Frontal cortex (tissue), 4 donors: ENCODE measurements around the gene PTGIS. TPM values are rescaled to one million over a fixed set of nuclear protein-coding genes. Genes with fewer than 3 reads are reported as not detected.

Experiments used
- DNase-seq, 2 donors: peaks; one replicate each; pipeline ENCODE4 v3.0.0; 2012; ENCODE audit warnings: low spot score in 2 of 2
- FAIRE-seq: peaks from 2 replicates; lab custom pipeline; 2012; peaks lifted over from hg19 to GRCh38; lab: Jason Lieb, UNC
- total RNA-seq: library from RNA; depleted of rRNA; stranded (reverse); fragments of >200 nt; gene quantifications from one replicate; pipeline ENCODE4 v1.2.3, GENCODE V29; 2014
- donor health status: control.
- donor health status: control.
- donor health status: control.

PTGIS gene
- total RNA-seq, 1 donor from 2014 or later: 7.7 TPM

DNA sequence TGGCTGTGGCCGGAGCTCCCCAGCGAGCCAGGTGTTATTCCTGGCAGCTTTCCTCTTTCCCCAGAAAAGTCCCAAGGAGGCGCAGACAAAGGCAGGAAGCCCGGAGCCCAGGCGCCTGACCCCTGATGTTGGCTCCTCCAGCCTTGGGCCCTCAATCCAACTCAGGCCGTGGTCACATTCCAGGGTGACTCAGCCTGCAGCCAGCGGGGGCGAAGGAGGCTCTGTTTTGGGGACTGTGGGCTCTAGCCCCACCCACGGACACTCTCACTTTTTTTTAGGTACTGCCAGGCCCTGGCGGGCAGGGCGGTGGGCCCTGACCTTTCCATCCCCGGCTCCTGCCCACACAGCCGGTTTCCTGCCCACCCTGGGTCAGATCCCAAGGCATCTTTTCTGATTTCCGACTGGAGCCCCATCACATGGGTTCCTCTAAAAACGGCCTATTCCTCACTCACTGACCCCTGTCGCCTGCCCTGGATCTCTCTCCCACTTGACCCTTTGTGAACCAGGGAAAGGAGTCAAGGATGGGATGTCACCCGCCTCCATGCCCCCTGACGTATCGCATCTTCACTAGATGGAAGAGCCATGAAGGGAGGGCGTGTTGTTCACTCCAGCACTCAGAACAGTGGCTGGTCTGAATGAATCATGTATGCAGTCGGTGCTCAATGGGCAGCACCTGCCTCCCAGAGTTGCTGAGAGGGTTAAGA is 5.5 kb downstream of the PTGIS start:
- FAIRE-seq (no peak), DNase-seq (peak in 1 of 2 donors; percentile 57)

- DNase-seq (no peak), FAIRE-seq (no peak)
Measured at GRCh38 chr20:49561806-49562205, 6.1 kb downstream of the PTGIS start.

DNA sequence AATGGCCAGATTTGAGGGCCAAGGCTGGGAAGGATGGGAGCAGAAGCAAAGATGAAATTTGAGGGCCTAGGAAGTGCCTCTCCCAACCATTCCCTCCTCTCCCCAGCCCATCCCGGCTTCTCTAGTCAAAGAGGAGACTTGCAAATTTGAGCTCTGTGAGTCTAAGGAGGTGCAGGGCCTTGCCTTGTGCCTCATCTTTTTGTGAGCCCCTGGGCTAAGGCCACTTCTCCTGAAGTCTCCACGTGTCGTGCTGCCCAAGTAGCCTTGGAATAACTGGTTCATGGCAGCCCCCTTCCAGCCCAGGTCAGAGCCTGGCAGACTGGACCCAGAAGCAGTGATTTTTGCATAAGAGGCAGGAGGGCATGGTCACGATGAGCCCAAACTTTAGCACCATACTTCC is 6.7 kb downstream of the PTGIS start:
- FAIRE-seq (no peak), DNase-seq (no peak)

- no peak for DNase-seq
- no peak for FAIRE-seq
Measured at GRCh38 chr20:49560646-49561045, 7.3 kb downstream of the PTGIS start.

DNA sequence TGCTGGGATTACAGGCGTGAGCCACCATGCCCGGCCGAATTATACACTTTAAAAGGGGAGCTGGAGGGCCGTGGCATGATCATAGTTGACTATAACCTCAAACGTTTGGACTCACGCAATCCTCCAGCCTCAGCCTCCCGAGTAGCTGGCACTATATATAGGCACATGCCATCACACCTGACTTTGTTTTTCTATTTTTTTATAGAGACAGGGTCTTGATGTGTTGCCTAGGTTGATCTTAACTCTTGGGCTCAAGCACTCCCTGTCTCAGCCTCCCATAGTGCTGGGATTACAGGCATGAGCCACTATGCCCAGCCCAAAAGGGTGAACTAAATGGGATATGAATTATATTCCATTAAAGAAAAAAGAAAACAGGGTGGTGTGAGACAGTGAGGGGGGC is 7.8 kb downstream of the PTGIS start:
- DNase-seq (no peak), FAIRE-seq (no peak)

DNA sequence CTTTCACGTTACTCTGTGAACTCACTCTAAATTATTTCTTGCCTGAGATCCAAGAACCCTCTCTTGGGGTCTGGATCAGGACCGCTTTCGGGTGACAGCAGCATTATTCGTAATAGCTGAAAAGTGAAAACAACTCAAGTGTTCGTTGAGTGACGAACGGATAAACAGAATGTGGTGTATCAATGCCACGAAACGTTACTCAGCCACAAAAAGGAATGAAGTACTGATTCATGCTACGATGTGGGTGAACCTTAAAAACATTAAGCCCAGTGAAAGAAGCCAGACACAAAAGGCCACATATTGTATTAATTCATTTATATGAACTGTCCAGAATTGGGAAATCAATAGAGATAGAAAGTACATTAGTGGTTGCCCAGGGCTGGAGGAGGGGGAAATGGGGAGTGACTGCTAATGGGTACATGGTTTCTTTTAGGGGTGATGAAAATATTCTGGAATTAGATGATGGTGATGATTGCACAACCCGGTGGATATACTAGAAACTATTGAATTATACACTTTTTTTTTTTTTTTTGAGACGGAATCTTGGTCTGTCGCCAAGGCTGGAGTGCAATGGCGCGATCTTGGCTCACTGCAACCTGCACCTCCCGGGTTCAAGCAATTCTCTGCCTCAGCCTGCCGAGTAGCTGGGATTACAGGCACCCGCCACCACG is 8.4 kb downstream of the PTGIS start:
- FAIRE-seq (no peak), DNase-seq (no peak)

- DNase-seq (no peak), FAIRE-seq (no peak)
Measured at GRCh38 chr20:49558826-49559225, 9.1 kb downstream of the PTGIS start.

GRCh38 chr20:49557449-49557848 is 10.5 kb downstream of the PTGIS start:
- FAIRE-seq (no peak), DNase-seq (no peak)

GRCh38 chr20:49556621-49557020 is 11.3 kb downstream of the PTGIS start:
- DNase-seq (no peak), FAIRE-seq (no peak)

GRCh38 chr20:49549801-49550551 is 18.0 kb downstream of the PTGIS start:
- DNase-seq (no peak), FAIRE-seq (no peak)

- no peak for DNase-seq
- FAIRE-seq: no peak
Measured at GRCh38 chr20:49548371-49548947, 19.5 kb downstream of the PTGIS start.

DNA sequence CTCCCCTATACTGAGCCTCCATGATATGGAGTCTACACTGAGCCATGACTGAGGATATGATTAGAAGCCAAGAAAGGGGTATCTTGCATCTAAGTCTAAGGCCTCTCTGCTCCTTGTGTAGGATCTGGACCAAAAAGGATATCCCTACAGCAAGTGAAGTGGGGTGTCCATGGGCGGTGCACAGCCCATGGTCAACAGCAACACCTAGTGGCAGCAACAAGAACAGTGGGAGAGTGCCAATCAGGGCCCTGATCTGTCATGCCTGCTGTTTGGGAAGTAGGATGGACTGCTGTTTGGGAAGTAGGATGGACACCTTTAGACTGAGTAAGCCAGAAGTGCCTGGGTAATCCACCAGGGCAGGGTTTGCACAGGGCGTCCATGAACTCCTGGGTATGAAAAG is 22.4 kb downstream of the PTGIS start:
- DNase-seq (no peak), FAIRE-seq (no peak)

- DNase-seq: no peak
- FAIRE-seq: no peak
Measured at GRCh38 chr20:49544535-49544934, 23.4 kb downstream of the PTGIS start.

- DNase-seq (no peak), FAIRE-seq (no peak)
Measured at GRCh38 chr20:49543858-49544437, 24.0 kb downstream of the PTGIS start.

DNA sequence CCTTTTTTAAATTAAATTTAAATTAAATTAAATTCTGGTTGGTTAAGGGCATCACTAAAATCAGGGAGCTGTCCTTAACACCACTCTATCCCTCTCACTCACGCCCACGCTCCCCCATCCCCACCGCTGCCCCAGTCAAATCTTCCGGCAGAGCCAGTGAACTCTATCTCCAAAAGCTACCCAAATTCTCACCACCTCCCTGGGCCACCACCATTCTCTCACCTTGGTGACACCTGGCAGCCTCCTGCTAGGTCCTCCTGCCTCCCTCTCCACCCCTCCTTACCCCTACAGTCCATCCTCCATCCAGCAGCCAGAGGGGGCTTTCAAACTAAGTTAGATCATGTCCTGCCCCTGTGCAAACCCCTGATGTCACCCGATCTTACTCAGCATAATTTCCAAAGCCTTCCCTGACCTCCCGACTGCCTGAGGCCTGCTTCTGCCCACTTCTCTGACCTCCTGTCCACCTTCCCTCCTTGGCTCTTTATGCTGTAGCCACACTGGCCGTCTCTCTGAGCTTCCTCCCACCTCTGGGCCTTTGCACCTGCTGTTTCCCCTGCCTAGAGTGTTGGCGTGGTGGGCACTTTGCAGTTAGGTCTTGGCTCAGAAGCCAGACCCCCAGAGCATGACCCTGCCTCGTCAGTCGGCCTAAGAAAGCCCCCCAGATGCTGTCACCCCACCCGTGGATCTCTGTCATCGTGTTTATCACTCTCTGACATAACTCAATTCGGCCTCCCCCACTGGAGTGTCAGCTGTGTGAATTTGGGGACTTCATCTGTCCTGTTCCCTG is 24.7 kb downstream of the PTGIS start:
- no peak for FAIRE-seq
- no peak for DNase-seq

DNA sequence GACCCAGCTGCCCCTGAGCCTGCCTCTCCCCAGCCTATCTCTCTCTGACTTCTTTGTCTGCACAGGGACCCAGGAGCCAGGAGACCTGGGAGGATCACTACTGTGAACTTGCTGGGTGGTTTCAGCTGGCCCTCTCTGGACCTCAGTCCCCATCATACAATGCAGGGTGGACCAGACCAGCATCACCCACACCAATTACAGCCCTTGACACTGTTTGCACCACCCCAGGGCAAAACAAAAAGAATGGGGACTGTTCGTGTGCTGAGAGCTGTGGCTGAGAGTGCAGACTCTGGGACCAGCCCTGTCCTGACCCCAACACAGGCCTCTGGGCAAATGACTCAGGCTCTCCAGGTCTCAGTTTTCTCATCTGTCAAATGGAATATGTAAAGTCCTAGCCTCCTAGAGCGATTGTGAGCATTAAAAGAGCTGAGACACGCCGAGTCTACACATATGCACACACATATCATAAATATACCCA is 25.4 kb downstream of the PTGIS start:
- DNase-seq (no peak), FAIRE-seq (no peak)

DNA sequence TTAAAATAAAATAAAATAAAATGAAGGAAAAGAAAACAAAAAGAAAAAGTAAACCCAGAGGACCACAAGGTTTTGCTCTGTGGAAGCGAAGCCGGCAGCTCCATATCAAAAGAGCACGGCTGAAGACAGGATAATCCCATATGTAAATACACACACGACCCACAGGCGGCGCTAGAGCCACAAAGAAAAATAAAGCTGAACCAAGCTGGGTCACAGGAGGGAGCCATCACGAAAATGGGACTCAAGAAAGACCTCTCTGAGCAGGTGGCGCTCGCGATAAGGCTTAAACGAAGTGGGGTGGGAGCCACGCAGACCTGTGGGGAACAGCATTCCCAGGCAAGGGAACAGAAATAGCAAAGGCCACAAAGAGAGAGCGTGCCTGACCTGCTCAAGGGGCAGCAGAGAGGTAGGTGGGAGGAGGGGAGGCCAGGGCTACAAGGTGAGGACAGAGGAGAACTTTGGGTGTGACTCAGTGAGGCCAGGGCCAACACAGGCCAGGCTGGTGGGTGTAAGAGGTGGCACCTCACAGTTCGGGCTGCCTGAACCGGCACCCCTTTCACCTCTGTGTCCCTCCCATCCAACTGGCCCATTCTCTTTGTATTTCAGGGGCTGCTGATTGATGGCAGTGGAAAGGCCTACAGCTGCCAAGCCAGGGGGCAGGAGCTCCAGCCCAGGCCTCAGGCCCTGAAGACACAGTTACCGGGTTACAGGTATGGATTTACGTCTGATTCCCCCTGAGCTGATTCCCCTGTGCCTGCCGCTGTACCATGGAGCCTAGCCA is 26.0 kb downstream of the PTGIS start:
- no peak for FAIRE-seq
- peak in 1 of 2 donors; percentile 63 for DNase-seq

- FAIRE-seq: no peak
- DNase-seq: no peak
Measured at GRCh38 chr20:49540687-49541435, 27.1 kb downstream of the PTGIS start.
